ACC112 (cell line): Measurements from ENCODE around the gene DCTN2.
"Not testable (repeated sequence)": the region's sequence is repeated elsewhere in the genome, so short reads cannot be mapped to it uniquely, and the experiment has no call there.

ENCODE experiments used
- H2AFZ ChIP-seq: fragments of 200-600 bp; sonication (generic); one replicate; pipeline ENCODE4 v1.6.0; 2017; ENCODE audit warnings: antibody characterized with exemption, low read length; ENCODE audit not compliant: unreplicated experiment
- H3K27ac ChIP-seq: fragments of 200-600 bp; sonication (generic); 2 replicates; pipeline ENCODE4 v1.5.1; 2014; ENCODE audit warnings: low read depth, mild to moderate bottlenecking, antibody characterized with exemption, low read length, moderate library complexity
- H3K27me3 ChIP-seq: fragments of 200-600 bp; sonication (generic); 2 replicates; pipeline ENCODE4 v1.6.1; 2014; ENCODE audit warnings: mild to moderate bottlenecking, antibody characterized with exemption, low read length, moderate library complexity, mixed read lengths; ENCODE audit not compliant: insufficient read depth
- H3K36me3 ChIP-seq: fragments of 200-600 bp; sonication (generic); 2 replicates; pipeline ENCODE4 v1.6.1; 2016; ENCODE audit warnings: mild to moderate bottlenecking, antibody characterized with exemption, low read length, moderate library complexity, mixed read lengths; ENCODE audit not compliant: insufficient read depth
- H3K4me1 ChIP-seq: fragments of 200-600 bp; sonication (generic); one replicate; pipeline ENCODE4 v1.6.1; 2016; ENCODE audit warnings: low read length, mixed read lengths; ENCODE audit not compliant: insufficient read depth, unreplicated experiment, control insufficient read depth
- H3K4me3 ChIP-seq: fragments of 200-600 bp; sonication (generic); 2 replicates; pipeline ENCODE4 v1.5.1; 2014; ENCODE audit warnings: mild to moderate bottlenecking, low read depth, low read length
- H3K79me2 ChIP-seq: fragments of 200-600 bp; sonication (generic); one replicate; pipeline ENCODE4 v1.6.0; 2016; ENCODE audit warnings: low read length; ENCODE audit not compliant: control insufficient read depth, unreplicated experiment, insufficient read depth

DCTN2 gene

GRCh38 chr12:57520053-57520818, 26.8 kb downstream of the DCTN2 start, which contains the start of gene DDIT3:
TSS of gene DDIT3 (minus strand) at chr12:57520514. CDS start at chr12:57517406, 3,108 bp downstream.
- peaks cover 50% of the 10 kb centered on the region for H3K79me2 ChIP-seq
- peaks cover 53% of the 10 kb centered on the region for H3K4me1 ChIP-seq
- H3K36me3 ChIP-seq: peaks cover 16% of the 10 kb centered on the region
- H3K27me3 ChIP-seq: no peaks in the 10 kb centered on the region
- peak within 1 kb of the TSS; percentile 95 for H3K27ac ChIP-seq
- H2AFZ ChIP-seq: peak within 1 kb of the TSS; percentile 34
- H3K4me3 ChIP-seq: peak within 1 kb of the TSS; percentile 93

GRCh38 chr12:57519796-57520052, 27.3 kb downstream of the DCTN2 start:
- Histone ChIP-seq H3K27ac (peak overlapping the region; percentile 92), H3K27me3 (no peaks in the 10 kb centered on the region), H3K4me3 (peak overlapping the region; percentile 93), H3K4me1 (peaks cover 50% of the 10 kb centered on the region), H3K79me2 (peaks cover 45% of the 10 kb centered on the region), H2AFZ (no peak overlapping the region), H3K36me3 (peaks cover 16% of the 10 kb centered on the region)

- no peaks in the 10 kb centered on the region for H3K27me3 ChIP-seq
- peaks cover 39% of the 10 kb centered on the region for H3K79me2 ChIP-seq
- H3K36me3 ChIP-seq: peaks cover 16% of the 10 kb centered on the region
- peaks cover 44% of the 10 kb centered on the region for H3K4me1 ChIP-seq
- H3K27ac ChIP-seq: peak overlapping the region; percentile 92
- no peak overlapping the region for H2AFZ ChIP-seq
- H3K4me3 ChIP-seq: peak overlapping the region; percentile 93
Measured at GRCh38 chr12:57518920-57519795, 27.8 kb downstream of the DCTN2 start.

- Histone ChIP-seq H3K79me2 (peaks cover 31% of the 10 kb centered on the region), H3K4me1 (peaks cover 37% of the 10 kb centered on the region), H3K27ac (peak overlapping the region; percentile 27), H3K27me3 (no peaks in the 10 kb centered on the region), H3K36me3 (peaks cover 16% of the 10 kb centered on the region), H2AFZ (no peak overlapping the region), H3K4me3 (peak overlapping the region; percentile 93)
Measured at GRCh38 chr12:57518176-57518919, 28.6 kb downstream of the DCTN2 start.

- peak overlapping the region; percentile 27 for H3K27ac ChIP-seq
- H3K36me3 ChIP-seq: peaks cover 16% of the 10 kb centered on the region
- H3K27me3 ChIP-seq, H2AFZ ChIP-seq: not testable (repeated sequence)
- H3K4me1 ChIP-seq: peaks cover 37% of the 10 kb centered on the region
- H3K79me2 ChIP-seq: peaks cover 30% of the 10 kb centered on the region
- H3K4me3 ChIP-seq: peak overlapping the region; percentile 93
Measured at GRCh38 chr12:57517718-57518117, 29.3 kb downstream of the DCTN2 start.

GRCh38 chr12:57517187-57517586, 29.8 kb downstream of the DCTN2 start:
- H3K27ac ChIP-seq: no peak overlapping the region
- H3K36me3 ChIP-seq: peaks cover 17% of the 10 kb centered on the region
- no peak overlapping the region for H2AFZ ChIP-seq
- peak overlapping the region; percentile 93 for H3K4me3 ChIP-seq
- H3K79me2 ChIP-seq: peaks cover 30% of the 10 kb centered on the region
- H3K27me3 ChIP-seq: no peaks in the 10 kb centered on the region
- H3K4me1 ChIP-seq: peaks cover 36% of the 10 kb centered on the region

GRCh38 chr12:57516617-57517153, 30.3 kb downstream of the DCTN2 start:
- H3K36me3 ChIP-seq: peaks cover 22% of the 10 kb centered on the region
- H2AFZ ChIP-seq: no peak overlapping the region
- H3K27ac ChIP-seq: no peak overlapping the region
- no peaks in the 10 kb centered on the region for H3K27me3 ChIP-seq
- no peak overlapping the region; the same call in 1 of the 2 replicates for H3K4me3 ChIP-seq
- H3K79me2 ChIP-seq: peaks cover 30% of the 10 kb centered on the region
- peaks cover 30% of the 10 kb centered on the region for H3K4me1 ChIP-seq

- H3K4me3 ChIP-seq: no peak overlapping the region
- H3K36me3 ChIP-seq: peaks cover 23% of the 10 kb centered on the region
- H3K27me3 ChIP-seq: no peaks in the 10 kb centered on the region
- peaks cover 30% of the 10 kb centered on the region for H3K79me2 ChIP-seq
- H3K27ac ChIP-seq: peak overlapping the region; percentile 22; the same call in 1 of the 2 replicates
- H2AFZ ChIP-seq: no peak overlapping the region
- H3K4me1 ChIP-seq: peaks cover 24% of the 10 kb centered on the region
Measured at GRCh38 chr12:57515934-57516541, 31.0 kb downstream of the DCTN2 start.

- H3K4me3 ChIP-seq: no peak overlapping the region
- no peaks in the 10 kb centered on the region for H3K27me3 ChIP-seq
- H3K27ac ChIP-seq: peak overlapping the region; percentile 22; the same call in 1 of the 2 replicates
- H2AFZ ChIP-seq: no peak overlapping the region
- H3K79me2 ChIP-seq: peaks cover 30% of the 10 kb centered on the region
- H3K4me1 ChIP-seq: peaks cover 21% of the 10 kb centered on the region
- H3K36me3 ChIP-seq: peaks cover 23% of the 10 kb centered on the region
Measured at GRCh38 chr12:57515408-57515933, 31.5 kb downstream of the DCTN2 start.
